Esophagus squamous epithelium (tissue), 5 donors: ENCODE results near the gene RTN1. TPM values are rescaled to one million over a fixed set of nuclear protein-coding genes. Genes with fewer than 3 reads are reported as not detected.

Experiments used
- DNase-seq: peaks from one replicate; lab custom pipeline; 2025; lab: John Stamatoyannopoulos, UW
- H3K27ac ChIP-seq, 4 donors: fragments of 200-600 bp; sonication (generic); one replicate each; pipeline ENCODE4 v1.5.1; 2016 to 2019; ENCODE audit warnings: mild to moderate bottlenecking in 1 of 4
- H3K27me3 ChIP-seq, 4 donors: fragments of 200-600 bp; sonication (generic); 1 replicate in 3 of 4; 2 replicates in 1 of 4; pipeline versions ENCODE4 v1.5.1 to v1.6.0; 2017 to 2021; ENCODE audit warnings: antibody characterized with exemption in 1 of 4
- H3K36me3 ChIP-seq, 3 donors: fragments of 200-600 bp; sonication (generic); one replicate each; pipeline ENCODE4 v1.5.1; 2016 to 2019
- H3K4me1 ChIP-seq, 3 donors: fragments of 200-600 bp; sonication (generic); one replicate each; pipeline ENCODE4 v1.5.1; 2017 to 2019
- H3K4me3 ChIP-seq, 4 donors: fragments of 200-600 bp; sonication (generic); 1 replicate in 3 of 4; 2 replicates in 1 of 4; pipeline ENCODE4 v1.5.1; 2016 to 2019; ENCODE audit warnings: mild to moderate bottlenecking in 2 of 4, moderate library complexity in 1 of 4
- H3K9me3 ChIP-seq, 3 donors: fragments of 200-600 bp; sonication (generic); one replicate each; pipeline ENCODE4 v1.5.1; 2016 to 2019
- POLR2A ChIP-seq, 4 donors: fragments of 450-650 bp; IDR thresholded peaks; one replicate each; pipeline ENCODE4 v1.6.1; 2017; ENCODE audit warnings: antibody characterized with exemption in 4 of 4, mild to moderate bottlenecking in 4 of 4, moderate library complexity in 3 of 4
- WGBS, 2 donors: methylation state at CpG; one replicate each; pipeline ENCODE4 v1.1.5; 2018; 5-methylcytosine and 5-hydroxymethylcytosine counted together
- intact Hi-C: fragments of 100-400 bp; cut with DNase I; formaldehyde crosslinking; loops from one replicate; pipeline ENCODE4 v1.15.0; 2022
- small RNA-seq, 4 donors: library from RNA; depleted of rRNA; stranded (forward); fragments of <200 nt; gene quantifications; one replicate each; pipeline ENCODE3, GENCODE V24; 2016
- total RNA-seq, 4 donors: library from RNA; depleted of rRNA; stranded (reverse); fragments of >200 nt; gene quantifications; one replicate each; pipeline ENCODE4 v1.1.0, GENCODE V29; 2016
- TF ChIP-seq, protein P1 (sequence below), 6 experiments: fragments of 450-650 bp in 4 of 6; fragments of 200-600 bp in 2 of 6; sonication (generic) in 2 of 6; IDR thresholded peaks; one replicate each; pipeline ENCODE4 v1.5.1; 2016 to 2019; ENCODE audit warnings: antibody characterized with exemption in 6 of 6, mild to moderate bottlenecking in 4 of 6, moderate library complexity in 4 of 6
- donor health status: DM: yes; HTN: yes; CAD: no.

Gene RTN1
- total RNA-seq, 4 donors from 2014 or later = 0.15 to 2.3 (median 0.91) TPM

DNA sequence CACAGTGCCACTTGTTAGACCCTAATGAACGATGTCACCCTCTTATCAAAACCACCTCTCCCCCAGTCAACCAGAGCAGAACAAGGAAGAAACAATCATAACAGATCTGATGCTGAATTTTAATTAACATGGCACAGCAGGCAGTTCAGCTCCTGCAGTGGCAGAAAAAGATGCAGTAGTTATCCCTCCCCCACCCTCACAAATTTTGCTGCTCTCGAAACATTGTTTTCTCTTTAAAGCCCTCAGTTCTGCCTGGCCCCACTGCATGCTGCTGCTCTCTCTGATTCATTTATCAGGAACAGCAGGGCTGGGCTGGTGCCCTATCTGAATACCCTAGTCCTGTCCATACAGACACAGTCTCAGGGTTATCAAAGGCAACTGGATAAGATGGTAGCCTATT lies 306.2 kb downstream of the RTN1 start:
- TF ChIP-seq, protein P1, sequence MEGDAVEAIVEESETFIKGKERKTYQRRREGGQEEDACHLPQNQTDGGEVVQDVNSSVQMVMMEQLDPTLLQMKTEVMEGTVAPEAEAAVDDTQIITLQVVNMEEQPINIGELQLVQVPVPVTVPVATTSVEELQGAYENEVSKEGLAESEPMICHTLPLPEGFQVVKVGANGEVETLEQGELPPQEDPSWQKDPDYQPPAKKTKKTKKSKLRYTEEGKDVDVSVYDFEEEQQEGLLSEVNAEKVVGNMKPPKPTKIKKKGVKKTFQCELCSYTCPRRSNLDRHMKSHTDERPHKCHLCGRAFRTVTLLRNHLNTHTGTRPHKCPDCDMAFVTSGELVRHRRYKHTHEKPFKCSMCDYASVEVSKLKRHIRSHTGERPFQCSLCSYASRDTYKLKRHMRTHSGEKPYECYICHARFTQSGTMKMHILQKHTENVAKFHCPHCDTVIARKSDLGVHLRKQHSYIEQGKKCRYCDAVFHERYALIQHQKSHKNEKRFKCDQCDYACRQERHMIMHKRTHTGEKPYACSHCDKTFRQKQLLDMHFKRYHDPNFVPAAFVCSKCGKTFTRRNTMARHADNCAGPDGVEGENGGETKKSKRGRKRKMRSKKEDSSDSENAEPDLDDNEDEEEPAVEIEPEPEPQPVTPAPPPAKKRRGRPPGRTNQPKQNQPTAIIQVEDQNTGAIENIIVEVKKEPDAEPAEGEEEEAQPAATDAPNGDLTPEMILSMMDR (IDR thresholded peaks at IDR 0.05) = no peak
- TF ChIP-seq POLR2A (IDR thresholded peaks at IDR 0.05) = no peak

DNA sequence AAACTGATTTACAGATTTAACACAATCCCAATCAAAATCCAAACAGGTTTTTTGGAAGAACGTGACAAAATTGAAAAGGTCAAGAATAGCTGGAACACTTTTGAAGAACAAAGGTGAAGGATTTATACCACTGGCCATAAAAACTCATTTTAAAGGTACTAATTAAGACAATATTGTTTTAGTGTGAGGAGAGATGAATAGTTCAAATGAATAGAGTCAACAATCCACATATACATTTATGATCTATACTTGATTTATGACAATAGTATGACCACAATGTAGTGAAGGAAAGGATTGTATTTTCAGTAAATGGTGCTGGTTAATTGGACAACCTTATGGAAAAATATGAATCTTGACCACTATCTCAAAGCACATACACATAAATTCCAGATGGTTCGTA lies 323.3 kb downstream of the RTN1 start:
- intact Hi-C loops = no loop called here
- TF ChIP-seq POLR2A (IDR thresholded peaks at IDR 0.05) = no peak

More for the DNA sequence above, 306.2 kb downstream of the RTN1 start:
- Histone ChIP-seq H3K4me3 (no peak overlapping the region), H3K9me3 (no peaks in the 10 kb centered on the region), H3K4me1 (no peaks in the 10 kb centered on the region), H3K27me3 (peaks cover 0 to 28% (median 0%) of the 10 kb centered on the region in 4 donors), H3K27ac (no peak overlapping the region), H3K36me3 (no peaks in the 10 kb centered on the region)
- WGBS, 2 donors = 8 to 28% methylated on average over 2 of the region's 2 CpGs
- no peak for DNase-seq
- intact Hi-C loops = no loop called here

More for the DNA sequence above, 323.3 kb downstream of the RTN1 start:
- no peak for DNase-seq
- peaks cover 0 to 6% (median 0%) of the 10 kb centered on the region in 4 donors for H3K27me3 ChIP-seq
- no peaks in the 10 kb centered on the region for H3K9me3 ChIP-seq
- no peaks in the 10 kb centered on the region for H3K4me1 ChIP-seq
- H3K27ac ChIP-seq = no peak overlapping the region
- H3K36me3 ChIP-seq = no peaks in the 10 kb centered on the region
- WGBS, 2 donors = 69 to 71% methylated on average over 2 of the region's 2 CpGs
- no peak overlapping the region for H3K4me3 ChIP-seq

Small RNA genes lying within 50 kb of the gene (small RNA-seq; reads per million reads assigned to genes)
- 0 reads per million in 4 donors for gene MIR5586

Other genes with a start within 250 kb of the RTN1 start
- gene LRRC9, start 49.4 kb upstream of the RTN1 start, total RNA-seq = not detected
- gene PCNX4, start 221.1 kb upstream of the RTN1 start, total RNA-seq = 10 to 100 TPM in 3 of 4 donors, 1 to 10 TPM in 1; 9.4 to 31.1 (median 18.7) TPM